ENCODE results near the gene UVRAG. TPM values are rescaled to one million over a fixed set of nuclear protein-coding genes. Genes with fewer than 3 reads are reported as not detected.

The UVRAG gene
- total RNA-seq, 4 donors from 2014 or later: 16.6 to 22.1 (median 19.3) TPM

GRCh38 chr11:76129729-76130128 is 314.7 kb downstream of the UVRAG start:
- peaks cover 38 to 41% of the 10 kb centered on the region in 2 donors for H3K4me1 ChIP-seq
- TF ChIP-seq, protein P1, sequence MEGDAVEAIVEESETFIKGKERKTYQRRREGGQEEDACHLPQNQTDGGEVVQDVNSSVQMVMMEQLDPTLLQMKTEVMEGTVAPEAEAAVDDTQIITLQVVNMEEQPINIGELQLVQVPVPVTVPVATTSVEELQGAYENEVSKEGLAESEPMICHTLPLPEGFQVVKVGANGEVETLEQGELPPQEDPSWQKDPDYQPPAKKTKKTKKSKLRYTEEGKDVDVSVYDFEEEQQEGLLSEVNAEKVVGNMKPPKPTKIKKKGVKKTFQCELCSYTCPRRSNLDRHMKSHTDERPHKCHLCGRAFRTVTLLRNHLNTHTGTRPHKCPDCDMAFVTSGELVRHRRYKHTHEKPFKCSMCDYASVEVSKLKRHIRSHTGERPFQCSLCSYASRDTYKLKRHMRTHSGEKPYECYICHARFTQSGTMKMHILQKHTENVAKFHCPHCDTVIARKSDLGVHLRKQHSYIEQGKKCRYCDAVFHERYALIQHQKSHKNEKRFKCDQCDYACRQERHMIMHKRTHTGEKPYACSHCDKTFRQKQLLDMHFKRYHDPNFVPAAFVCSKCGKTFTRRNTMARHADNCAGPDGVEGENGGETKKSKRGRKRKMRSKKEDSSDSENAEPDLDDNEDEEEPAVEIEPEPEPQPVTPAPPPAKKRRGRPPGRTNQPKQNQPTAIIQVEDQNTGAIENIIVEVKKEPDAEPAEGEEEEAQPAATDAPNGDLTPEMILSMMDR (IDR thresholded peaks at IDR 0.05 in 4 of 5, conservative IDR thresholded peaks at IDR 0.05 in 1 of 5): no peak
- in situ Hi-C loops (cut with MboI; ENCODE audit: low sequenced_read_pairs in 4 of 4): no loop called here
- no peak for DNase-seq
- no peaks in the 10 kb centered on the region for H3K36me3 ChIP-seq
- H3K27me3 ChIP-seq: no peaks in the 10 kb centered on the region
- no peak for ATAC-seq
- H3K9me3 ChIP-seq: no peaks in the 10 kb centered on the region
- intact Hi-C loops (cut with DNase I; ENCODE audit: low total_unique reads): no loop called here
- H3K27ac ChIP-seq: no peak overlapping the region
- no peak overlapping the region for H3K4me3 ChIP-seq

GRCh38 chr11:76131142-76131541 is 316.1 kb downstream of the UVRAG start:
- Histone ChIP-seq H3K27ac (peak overlapping the region; percentile 57 to 72 (median 62)), H3K4me3 (no peak overlapping the region), H3K36me3 (no peaks in the 10 kb centered on the region), H3K4me1 (peaks cover 36 to 45% of the 10 kb centered on the region in 2 donors), H3K27me3 (no peaks in the 10 kb centered on the region), H3K9me3 (no peaks in the 10 kb centered on the region)
- intact Hi-C loops (cut with DNase I; ENCODE audit: low total_unique reads): no loop called here
- in situ Hi-C loops (cut with MboI; ENCODE audit: low sequenced_read_pairs in 4 of 4): no loop called here
- no peak for TF ChIP-seq POLR2A (IDR thresholded peaks at IDR 0.05)
- TF ChIP-seq, protein P1 (IDR thresholded peaks at IDR 0.05 in 4 of 5, conservative IDR thresholded peaks at IDR 0.05 in 1 of 5): no peak
- ATAC-seq: no peak
- DNase-seq: no peak

DNA sequence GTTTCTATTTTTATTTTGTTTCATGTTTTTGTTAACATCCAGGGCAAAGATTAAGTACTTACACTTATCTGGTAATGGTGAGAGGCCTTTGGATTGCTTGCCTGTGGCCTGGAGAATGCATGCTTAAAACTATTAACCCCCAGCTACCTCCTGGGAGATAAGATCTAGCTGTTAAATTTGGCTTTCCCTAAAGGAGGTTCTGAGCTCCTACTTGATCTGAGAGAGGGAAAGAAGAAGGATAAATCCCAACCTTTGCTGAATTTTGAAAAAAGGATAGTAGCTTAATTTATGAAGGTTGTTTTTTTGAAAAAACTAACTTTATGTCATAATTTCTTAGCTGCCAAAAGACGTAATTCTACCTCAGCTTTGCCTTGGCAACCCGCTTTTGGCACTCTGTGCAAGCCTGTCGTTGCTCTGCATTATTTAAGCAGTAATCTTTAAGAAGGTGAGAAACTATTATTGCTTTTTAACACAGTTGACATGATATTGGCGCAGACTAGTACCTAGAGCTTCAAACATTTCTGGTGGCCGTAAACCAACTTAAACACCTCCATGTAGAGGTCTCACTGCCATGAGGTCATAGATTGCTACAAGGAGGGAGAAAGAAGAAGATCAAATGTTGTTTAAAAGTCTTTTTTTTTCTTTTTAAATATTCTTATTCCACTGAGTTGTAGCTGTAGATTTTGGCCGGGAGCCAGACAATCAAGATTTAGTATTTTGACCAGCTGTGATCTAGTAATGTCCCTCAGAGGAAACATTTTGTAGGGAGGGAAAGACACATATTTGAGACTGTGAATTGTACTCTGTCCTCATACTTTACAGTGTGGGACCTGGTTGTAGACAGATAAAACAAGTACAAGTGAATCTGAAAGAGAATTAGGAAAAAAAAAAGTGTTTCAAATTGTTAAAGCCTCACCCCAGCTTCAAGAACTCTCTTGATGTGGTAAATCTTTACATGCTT is 316.9 kb downstream of the UVRAG start:
- in situ Hi-C loops (cut with MboI; ENCODE audit: low sequenced_read_pairs in 4 of 4) (no loop called here), intact Hi-C loops (cut with DNase I; ENCODE audit: low total_unique reads) (no loop called here)
- H3K4me1 ChIP-seq: peaks cover 36 to 45% of the 10 kb centered on the region in 2 donors
- H3K9me3 ChIP-seq: no peaks in the 10 kb centered on the region
- no peaks in the 10 kb centered on the region for H3K27me3 ChIP-seq
- peak; percentile 39 to 47 for ATAC-seq
- peak overlapping the region; percentile 57 to 72 (median 62) for H3K27ac ChIP-seq
- no peaks in the 10 kb centered on the region for H3K36me3 ChIP-seq
- no peak for TF ChIP-seq POLR2A (IDR thresholded peaks at IDR 0.05)
- TF ChIP-seq, protein P1 (IDR thresholded peaks at IDR 0.05 in 4 of 5, conservative IDR thresholded peaks at IDR 0.05 in 1 of 5): no peak
- DNase-seq: no peak
- H3K4me3 ChIP-seq: no peak overlapping the region

GRCh38 chr11:76134239-76134638 is 319.2 kb downstream of the UVRAG start:
- no peak for DNase-seq
- TF ChIP-seq POLR2A (IDR thresholded peaks at IDR 0.05): no peak
- TF ChIP-seq, protein P1 (IDR thresholded peaks at IDR 0.05 in 4 of 5, conservative IDR thresholded peaks at IDR 0.05 in 1 of 5): no peak
- intact Hi-C loops (cut with DNase I; ENCODE audit: low total_unique reads) (no loop called here), in situ Hi-C loops (cut with MboI; ENCODE audit: low sequenced_read_pairs in 4 of 4) (no loop called here)
- no peaks in the 10 kb centered on the region for H3K36me3 ChIP-seq
- peaks cover 36 to 45% of the 10 kb centered on the region in 2 donors for H3K4me1 ChIP-seq
- no peak overlapping the region for H3K27ac ChIP-seq
- no peak overlapping the region for H3K4me3 ChIP-seq
- no peak for ATAC-seq
- no peaks in the 10 kb centered on the region for H3K27me3 ChIP-seq
- no peaks in the 10 kb centered on the region for H3K9me3 ChIP-seq

Measured in gastrocnemius medialis (tissue), 4 donors.